H1 (cell line): ENCODE measurements around the gene PAXIP1.

Experiments used
- CTCF ChIP-seq, 3 experiments: IDR thresholded peaks; 1 replicate in 2 of 3; 2 replicates in 1 of 3; pipeline versions ENCODE4 v1.5.1 to v1.6.1; 2011; ENCODE audit warnings: low read length in 3 of 3, mild to moderate bottlenecking in 3 of 3, inconsistent platforms in 2 of 3, low read depth in 1 of 3, moderate library complexity in 1 of 3; ENCODE audit not compliant: insufficient read depth in 1 of 3; ENCODE audit errors: control extremely low read depth in 1 of 3
- EZH2 ChIP-seq: fragments of 200-600 bp; sonication (generic); IDR thresholded peaks from 2 replicates; pipeline ENCODE4 v1.7.1; 2012; ENCODE audit warnings: low read depth, mild to moderate bottlenecking, moderate library complexity, low read length, inconsistent platforms; ENCODE audit not compliant: severe bottlenecking
- HDAC6 ChIP-seq: IDR thresholded peaks from one replicate; pipeline ENCODE4 v1.7.1; 2012; ENCODE audit warnings: low read depth, mild to moderate bottlenecking, inconsistent platforms, low read length, moderate library complexity
- PHF8 ChIP-seq: fragments of 200-600 bp; sonication (generic); conservative IDR thresholded peaks from 2 replicates; pipeline ENCODE4 v1.7.1; 2012; ENCODE audit warnings: low read depth, mild to moderate bottlenecking, inconsistent platforms, low read length, moderate library complexity
- POLR2A ChIP-seq, 2 experiments: IDR thresholded peaks; 1 replicate in 1 of 2; 2 replicates in 1 of 2; pipeline ENCODE4 v1.6.1; 2011; ENCODE audit warnings: low read depth in 2 of 2, low read length in 2 of 2, mild to moderate bottlenecking in 2 of 2; ENCODE audit errors: control extremely low read depth in 1 of 2
- RAD21 ChIP-seq, 2 experiments: IDR thresholded peaks in 1 of 2; conservative IDR thresholded peaks in 1 of 2; 2 replicates each; pipeline ENCODE4 v1.6.1; 2011; ENCODE audit warnings: low read depth in 2 of 2, low read length in 2 of 2, improper control_type of control experiment in 1 of 2, inconsistent platforms in 1 of 2, mild to moderate bottlenecking in 1 of 2, moderate library complexity in 1 of 2
- SRF ChIP-seq: IDR thresholded peaks from 2 replicates; pipeline ENCODE4 v1.6.1; 2011; ENCODE audit warnings: mild to moderate bottlenecking, low read depth, low read length, moderate library complexity

GRCh38 chr7:154943906-154944305 lies 59.0 kb downstream of the PAXIP1 start:
- no peak for TF ChIP-seq POLR2A (IDR thresholded peaks at IDR 0.05; ENCODE audit: control extremely low read depth in 1 of 2, low read depth in 2 of 2, low read length in 2 of 2)
- TF ChIP-seq PHF8 = no peak
- no peak for TF ChIP-seq CTCF (IDR thresholded peaks at IDR 0.05; ENCODE audit: control extremely low read depth in 1 of 3, insufficient read depth in 1 of 3, low read depth in 1 of 3, low read length in 3 of 3)
- TF ChIP-seq SRF = no peak
- TF ChIP-seq RAD21 (IDR thresholded peaks at IDR 0.05 in 1 of 2, conservative IDR thresholded peaks at IDR 0.05 in 1 of 2; ENCODE audit: low read depth in 2 of 2, low read length in 2 of 2) = no peak
- no peak for TF ChIP-seq EZH2
- TF ChIP-seq HDAC6 = no peak
